Left lung (tissue), 10 donors: Measurements from ENCODE around the gene ATP6V1F. TPM values are rescaled to one million over a fixed set of nuclear protein-coding genes. Genes with fewer than 3 reads are reported as not detected.

Source experiments
- ATAC-seq: fragments of 200-7000 bp; cut with Tn5 transposase; one replicate; pipeline ENCODE4 v1.9.1; 2020; ENCODE audit warnings: moderate library complexity
- DNase-seq, 4 donors: peaks; one replicate each; pipeline ENCODE4 v3.0.0-alpha.2; 2013 to 2020
- H3K27ac ChIP-seq, 2 donors: fragments of 200-600 bp; sonication (generic) in 1 of 2; one replicate each; pipeline versions ENCODE4 v1.5.0 to v1.8.0; 2020 to 2021
- H3K27me3 ChIP-seq, 2 donors: fragments of 200-600 bp; sonication (generic) in 1 of 2; one replicate each; pipeline versions ENCODE4 v1.5.0 to v1.8.0; 2020 to 2021
- H3K36me3 ChIP-seq, 2 donors: fragments of 200-600 bp; sonication (generic) in 1 of 2; one replicate each; pipeline versions ENCODE4 v1.5.0 to v1.8.0; 2020 to 2021
- H3K4me1 ChIP-seq, 2 donors: fragments of 200-600 bp; one replicate each; pipeline ENCODE4 v1.8.0; 2021
- H3K4me3 ChIP-seq, 2 donors: fragments of 200-600 bp; sonication (generic) in 1 of 2; one replicate each; pipeline versions ENCODE4 v1.5.0 to v1.8.0; 2020 to 2021; ENCODE audit warnings: mild to moderate bottlenecking in 1 of 2
- H3K9me3 ChIP-seq, 2 donors: fragments of 200-600 bp; sonication (generic) in 1 of 2; one replicate each; pipeline versions ENCODE4 v1.5.0 to v1.8.0; 2020 to 2021
- intact Hi-C, 2 donors: fragments of 100-400 bp; cut with DNase I; formaldehyde crosslinking; loops; one replicate each; pipeline versions ENCODE4 v1.11.2 to v1.14.2; 2022
- polyA plus RNA-seq, 6 donors: library from polyadenylated mRNA; unstranded; fragments of 120-200 nt; gene quantifications; one replicate each; pipeline ENCODE4 v1.2.1, GENCODE V29; 2013; ENCODE audit not compliant: insufficient read length in 6 of 6
- total RNA-seq, 2 donors: library from RNA; stranded (reverse); fragmentation: NEBNext Ultra II Directional; extraction: Animal tissue kit (Norgen Biotek cat#: 25700); gene quantifications; one replicate each; pipeline ENCODE4 v1.2.1, GENCODE V29; 2021
- TF ChIP-seq, protein P1 (sequence below), 2 donors: fragments of 200-600 bp; sonication (generic) in 1 of 2; IDR thresholded peaks; one replicate each; pipeline versions ENCODE4 v1.5.0 to v1.8.0; 2021; ENCODE audit warnings: antibody characterized with exemption in 2 of 2
- donor health status: DM: no; HTN: yes; CAD: no.
- donor health status: DM: no; HTN: no; CAD: no.

Gene ATP6V1F
- total and polyA plus RNA-seq, 8 donors = 106 to 200 (median 111) TPM

- H3K27me3 ChIP-seq = no peaks in the 10 kb centered on the region
- intact Hi-C loops = no loop called here
- H3K4me1 ChIP-seq = no peaks in the 10 kb centered on the region
- DNase-seq = no peak
- no peak overlapping the region for H3K27ac ChIP-seq
- TF ChIP-seq, protein P1, sequence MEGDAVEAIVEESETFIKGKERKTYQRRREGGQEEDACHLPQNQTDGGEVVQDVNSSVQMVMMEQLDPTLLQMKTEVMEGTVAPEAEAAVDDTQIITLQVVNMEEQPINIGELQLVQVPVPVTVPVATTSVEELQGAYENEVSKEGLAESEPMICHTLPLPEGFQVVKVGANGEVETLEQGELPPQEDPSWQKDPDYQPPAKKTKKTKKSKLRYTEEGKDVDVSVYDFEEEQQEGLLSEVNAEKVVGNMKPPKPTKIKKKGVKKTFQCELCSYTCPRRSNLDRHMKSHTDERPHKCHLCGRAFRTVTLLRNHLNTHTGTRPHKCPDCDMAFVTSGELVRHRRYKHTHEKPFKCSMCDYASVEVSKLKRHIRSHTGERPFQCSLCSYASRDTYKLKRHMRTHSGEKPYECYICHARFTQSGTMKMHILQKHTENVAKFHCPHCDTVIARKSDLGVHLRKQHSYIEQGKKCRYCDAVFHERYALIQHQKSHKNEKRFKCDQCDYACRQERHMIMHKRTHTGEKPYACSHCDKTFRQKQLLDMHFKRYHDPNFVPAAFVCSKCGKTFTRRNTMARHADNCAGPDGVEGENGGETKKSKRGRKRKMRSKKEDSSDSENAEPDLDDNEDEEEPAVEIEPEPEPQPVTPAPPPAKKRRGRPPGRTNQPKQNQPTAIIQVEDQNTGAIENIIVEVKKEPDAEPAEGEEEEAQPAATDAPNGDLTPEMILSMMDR (IDR thresholded peaks at IDR 0.05) = no peak
- H3K36me3 ChIP-seq = no peaks in the 10 kb centered on the region
- H3K9me3 ChIP-seq = no peaks in the 10 kb centered on the region
- H3K4me3 ChIP-seq = no peak overlapping the region
- ATAC-seq = no peak
Observed at GRCh38 chr7:128849156-128849515, 13.5 kb upstream of the ATP6V1F start.

GRCh38 chr7:128849804-128850490 lies 12.7 kb upstream of the ATP6V1F start:
- H3K4me1 ChIP-seq = no peaks in the 10 kb centered on the region
- DNase-seq (no peak), ATAC-seq (no peak)
- H3K9me3 ChIP-seq = no peaks in the 10 kb centered on the region
- H3K4me3 ChIP-seq = no peak overlapping the region
- TF ChIP-seq, protein P1 (IDR thresholded peaks at IDR 0.05) = no peak
- no peaks in the 10 kb centered on the region for H3K27me3 ChIP-seq
- intact Hi-C loops = no loop called here
- H3K27ac ChIP-seq = no peak overlapping the region
- no peaks in the 10 kb centered on the region for H3K36me3 ChIP-seq

GRCh38 chr7:128852537-128853254 lies 10.0 kb upstream of the ATP6V1F start:
- no peaks in the 10 kb centered on the region for H3K9me3 ChIP-seq
- no peak overlapping the region for H3K27ac ChIP-seq
- H3K4me1 ChIP-seq = no peaks in the 10 kb centered on the region
- ATAC-seq = no peak
- TF ChIP-seq, protein P1 (IDR thresholded peaks at IDR 0.05) = no peak
- no peak overlapping the region for H3K4me3 ChIP-seq
- H3K27me3 ChIP-seq = no peaks in the 10 kb centered on the region
- no peaks in the 10 kb centered on the region for H3K36me3 ChIP-seq
- DNase-seq = no peak
- intact Hi-C loops = no loop called here

- Histone ChIP-seq H3K9me3 (no peaks in the 10 kb centered on the region), H3K27me3 (no peaks in the 10 kb centered on the region), H3K4me3 (no peak overlapping the region), H3K27ac (no peak overlapping the region), H3K4me1 (no peaks in the 10 kb centered on the region), H3K36me3 (no peaks in the 10 kb centered on the region)
- DNase-seq = no peak
- TF ChIP-seq, protein P1 (IDR thresholded peaks at IDR 0.05) = no peak
- intact Hi-C loops = no loop called here
- ATAC-seq = no peak
Observed at GRCh38 chr7:128853799-128854198, 8.9 kb upstream of the ATP6V1F start.

GRCh38 chr7:128854396-128854795 lies 8.3 kb upstream of the ATP6V1F start:
- ATAC-seq (no peak), DNase-seq (no peak)
- Histone ChIP-seq H3K27me3 (no peaks in the 10 kb centered on the region), H3K27ac (no peak overlapping the region), H3K4me1 (no peaks in the 10 kb centered on the region), H3K36me3 (no peaks in the 10 kb centered on the region), H3K9me3 (no peaks in the 10 kb centered on the region), H3K4me3 (no peak overlapping the region)
- TF ChIP-seq, protein P1 (IDR thresholded peaks at IDR 0.05) = no peak
- intact Hi-C loops = no loop called here
